Right lobe of liver (tissue), 6 donors: ENCODE results near the gene SSTR5. TPM values are rescaled to one million over a fixed set of nuclear protein-coding genes. Genes with fewer than 3 reads are reported as not detected.
"Not testable (repeated sequence)": the region's sequence is repeated elsewhere in the genome, so short reads cannot be mapped to it uniquely, and the experiment has no call there.

Experiments used
- ATAC-seq, 4 donors: fragments of 200-7000 bp; cut with Tn5 transposase; one replicate each; pipeline ENCODE4 v1.9.1; 2020; ENCODE audit warnings: mild to moderate bottlenecking in 4 of 4, moderate library complexity in 4 of 4
- DNase-seq, 3 donors: peaks; one replicate each; pipeline ENCODE4 v3.0.0-alpha.2; 2020
- H3K27ac ChIP-seq, 3 donors: fragments of 200-600 bp; one replicate each; pipeline ENCODE4 v1.8.0; 2022
- H3K27me3 ChIP-seq, 2 donors: fragments of 200-600 bp; one replicate each; pipeline ENCODE4 v1.8.0; 2022
- H3K36me3 ChIP-seq, 4 donors: fragments of 200-600 bp; sonication (generic) in 1 of 4; one replicate each; pipeline versions ENCODE4 v1.5.1 to v1.8.0; 2017 to 2022; ENCODE audit warnings: control low read depth in 1 of 4
- H3K4me1 ChIP-seq, 4 donors: fragments of 200-600 bp; sonication (generic) in 1 of 4; one replicate each; pipeline versions ENCODE4 v1.5.1 to v1.8.0; 2017 to 2022; ENCODE audit warnings: control low read depth in 1 of 4
- H3K4me3 ChIP-seq, 3 donors: fragments of 200-600 bp; one replicate each; pipeline ENCODE4 v1.8.0; 2022
- H3K9me3 ChIP-seq, 4 donors: fragments of 200-600 bp; sonication (generic) in 1 of 4; one replicate each; pipeline versions ENCODE4 v1.5.1 to v1.8.0; 2017 to 2022; ENCODE audit warnings: control low read depth in 1 of 4
- POLR2A ChIP-seq: fragments of 450-650 bp; IDR thresholded peaks from one replicate; pipeline ENCODE4 v1.6.1; 2017; ENCODE audit warnings: antibody characterized with exemption, mild to moderate bottlenecking
- WGBS: methylation state at CpG from one replicate; pipeline ENCODE4 v1.1.6; 2018; ENCODE audit warnings: low coverage, low lambda C conversion rate; ENCODE audit not compliant: insufficient coverage; ENCODE audit errors: missing lambda C conversion rate; 5-methylcytosine and 5-hydroxymethylcytosine counted together
- intact Hi-C, 2 donors: fragments of 100-400 bp; cut with DNase I; formaldehyde crosslinking; loops; one replicate each; pipeline versions ENCODE4 v1.11.2 to v1.14.1; 2022
- long read RNA-seq: library from polyadenylated mRNA; unstranded; transcript quantifications from one replicate; pipeline ENCODE4 v2.0.0, GENCODE V29; 2019
- total RNA-seq, 6 experiments: library from RNA; depleted of rRNA in 2 of 6; stranded (reverse); fragments of >200 nt in 2 of 6; fragmentation: NEBNext Ultra II Directional in 3 of 6; extraction: Animal tissue kit (Norgen Biotek cat#: 25700) in 3 of 6; gene quantifications; one replicate each; pipeline versions ENCODE4 v1.1.0 to v1.2.4, GENCODE V29; 2016 to 2023
- TF ChIP-seq, protein P1 (sequence below), 4 donors: fragments of 200-600 bp in 3 of 4; fragments of 450-650 bp in 1 of 4; IDR thresholded peaks; one replicate each; pipeline versions ENCODE4 v1.5.1 to v1.8.0; 2016 to 2022; ENCODE audit warnings: antibody characterized with exemption in 4 of 4, mild to moderate bottlenecking in 2 of 4
- donor health status: DM: no; HTN: yes; CAD: no.
- donor health status: DM: no; HTN: no; CAD: no.
- donor health status: DM: no; HTN: no; CAD: no.
- donor health status: DM: no; HTN: yes; CAD: no.
- donor health status: DM: no; HTN: yes; CAD: no.

Gene SSTR5
- not detected for total RNA-seq
- long read RNA-seq, result 0 reads

DNA sequence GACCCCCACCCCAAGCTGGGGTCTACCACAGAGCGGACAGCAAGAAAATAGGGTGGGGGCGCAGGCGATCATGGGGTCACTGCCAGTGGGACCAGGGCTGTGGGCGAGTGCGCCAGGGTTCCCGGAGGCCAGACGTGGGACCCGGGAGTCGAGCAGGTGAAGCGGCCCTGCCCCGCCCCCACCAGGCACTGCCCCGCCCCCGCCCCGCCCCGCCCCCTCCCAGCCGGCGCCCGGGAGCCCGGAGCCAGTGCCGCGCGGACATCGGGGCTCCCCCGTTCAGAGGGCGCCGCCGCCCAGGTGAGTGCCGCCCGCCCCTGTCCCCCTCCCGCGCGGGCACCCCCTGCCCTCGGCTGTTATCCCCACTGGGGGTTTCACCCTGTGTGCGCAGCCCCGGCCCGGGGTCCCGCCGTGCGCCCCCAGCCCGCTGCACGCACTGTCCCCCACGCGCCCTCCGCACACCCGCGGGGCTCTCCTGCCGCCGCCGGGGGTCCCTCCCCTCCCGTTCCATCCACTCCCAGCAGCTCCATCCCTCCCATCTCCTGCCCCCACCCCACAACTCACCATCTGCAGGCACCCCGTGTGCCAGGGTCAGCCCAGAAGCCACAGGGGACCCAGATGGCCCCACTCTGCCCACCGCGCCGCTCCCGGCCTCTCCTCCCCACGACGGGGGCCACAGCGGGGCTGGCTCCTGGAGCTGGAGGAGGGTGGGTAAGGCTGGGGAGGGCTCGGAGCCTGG is at the start of gene SSTR5:
Gene SSTR5 (plus strand): TSS at position 222 of the 736 bp plus-strand sequence. CDS start 6,122 bp downstream, outside the sequence.
- ATAC-seq, result no peak

DNA sequence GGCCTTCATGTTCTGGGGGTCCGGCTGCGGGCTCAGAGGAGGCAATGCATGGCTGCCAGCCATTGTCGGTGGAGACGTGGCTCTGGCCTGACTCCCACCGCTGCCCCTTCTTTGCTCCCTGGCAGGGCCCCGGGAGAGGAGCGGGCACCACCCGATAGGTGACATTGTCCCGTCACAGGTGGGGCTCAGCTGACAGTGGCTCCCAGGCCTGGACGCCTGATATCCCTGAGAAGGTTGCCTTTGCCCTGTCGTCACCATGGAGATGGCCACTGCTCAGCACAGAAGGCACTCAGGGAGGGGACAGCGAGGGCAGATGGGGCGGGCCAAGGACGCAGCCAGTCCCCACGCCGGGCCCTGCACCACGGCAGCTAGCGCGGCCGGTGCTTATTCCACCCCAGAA is 48.4 kb upstream of the SSTR5 start:
- Histone ChIP-seq H3K4me3 (no peak overlapping the region), H3K4me1 (no peaks in the 10 kb centered on the region), H3K27ac (no peak overlapping the region), H3K27me3 (no peaks in the 10 kb centered on the region), H3K36me3 (no peaks in the 10 kb centered on the region), H3K9me3 (no peaks in the 10 kb centered on the region)
- ATAC-seq (no peak), DNase-seq (no peak)
- WGBS, result 71% methylated on average over 6 of the region's 20 CpGs
- intact Hi-C loops, result no loop called here
- no peak for TF ChIP-seq POLR2A
- TF ChIP-seq, protein P1, sequence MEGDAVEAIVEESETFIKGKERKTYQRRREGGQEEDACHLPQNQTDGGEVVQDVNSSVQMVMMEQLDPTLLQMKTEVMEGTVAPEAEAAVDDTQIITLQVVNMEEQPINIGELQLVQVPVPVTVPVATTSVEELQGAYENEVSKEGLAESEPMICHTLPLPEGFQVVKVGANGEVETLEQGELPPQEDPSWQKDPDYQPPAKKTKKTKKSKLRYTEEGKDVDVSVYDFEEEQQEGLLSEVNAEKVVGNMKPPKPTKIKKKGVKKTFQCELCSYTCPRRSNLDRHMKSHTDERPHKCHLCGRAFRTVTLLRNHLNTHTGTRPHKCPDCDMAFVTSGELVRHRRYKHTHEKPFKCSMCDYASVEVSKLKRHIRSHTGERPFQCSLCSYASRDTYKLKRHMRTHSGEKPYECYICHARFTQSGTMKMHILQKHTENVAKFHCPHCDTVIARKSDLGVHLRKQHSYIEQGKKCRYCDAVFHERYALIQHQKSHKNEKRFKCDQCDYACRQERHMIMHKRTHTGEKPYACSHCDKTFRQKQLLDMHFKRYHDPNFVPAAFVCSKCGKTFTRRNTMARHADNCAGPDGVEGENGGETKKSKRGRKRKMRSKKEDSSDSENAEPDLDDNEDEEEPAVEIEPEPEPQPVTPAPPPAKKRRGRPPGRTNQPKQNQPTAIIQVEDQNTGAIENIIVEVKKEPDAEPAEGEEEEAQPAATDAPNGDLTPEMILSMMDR (IDR thresholded peaks at IDR 0.05), result no peak

More for the DNA sequence above, at the start of gene SSTR5:
- intact Hi-C loops, result no loop called here
- WGBS, result 15% methylated on average over 4 of the region's 59 CpGs
- H3K27ac ChIP-seq, result no peak within 1 kb of the TSS
- peaks cover 0 to 41% of the 10 kb centered on the region in 2 donors for H3K27me3 ChIP-seq
- TF ChIP-seq, protein P1 (IDR thresholded peaks at IDR 0.05), result no peak
- TF ChIP-seq POLR2A, result no peak
- no peaks in the 10 kb centered on the region for H3K36me3 ChIP-seq
- no peaks in the 10 kb centered on the region for H3K4me1 ChIP-seq
- no peaks in the 10 kb centered on the region for H3K9me3 ChIP-seq
- no peak for DNase-seq
- H3K4me3 ChIP-seq, result no peak within 1 kb of the TSS

DNA sequence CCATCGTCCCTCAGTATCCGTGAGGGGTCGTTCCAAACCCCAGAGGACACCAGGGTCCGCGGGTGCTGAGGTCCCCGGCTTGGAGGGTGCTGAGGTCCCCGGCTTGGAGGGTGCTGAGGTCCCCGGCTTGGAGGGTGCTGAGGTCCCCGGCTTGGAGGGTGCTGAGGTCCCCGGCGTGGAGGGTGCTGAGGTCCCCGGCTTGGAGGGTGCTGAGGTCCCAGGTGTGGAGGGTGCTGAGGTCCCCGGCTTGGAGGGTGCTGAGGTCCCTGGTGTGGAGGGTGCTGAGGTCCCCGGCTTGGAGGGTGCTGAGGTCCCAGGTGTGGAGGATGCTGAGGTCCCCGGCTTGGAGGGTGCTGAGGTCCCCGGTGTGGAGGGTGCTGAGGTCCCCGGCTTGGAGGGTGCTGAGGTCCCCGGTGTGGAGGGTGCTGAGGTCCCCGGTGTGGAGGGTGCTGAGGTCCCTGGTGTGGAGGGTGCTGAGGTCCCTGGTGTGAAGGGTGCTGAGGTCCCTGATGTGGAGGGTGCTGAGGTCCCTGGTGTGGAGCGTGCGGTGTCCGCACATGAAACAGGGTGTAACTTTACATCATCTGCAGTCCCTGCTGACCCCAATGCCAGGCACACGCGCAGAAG is 47.3 kb upstream of the SSTR5 start:
- intact Hi-C loops, H3K36me3 ChIP-seq, H3K4me3 ChIP-seq, H3K4me1 ChIP-seq, ATAC-seq, H3K27ac ChIP-seq, H3K9me3 ChIP-seq, H3K27me3 ChIP-seq: not testable (repeated sequence)
- DNase-seq, result peak in 1 of 3 donors; percentile 58
- WGBS, result 51% methylated on average over 19 of the region's 24 CpGs

GRCh38 chr16:1026057-1026783 is 46.3 kb upstream of the SSTR5 start:
- H3K4me1 ChIP-seq, result no peaks in the 10 kb centered on the region
- H3K27ac ChIP-seq, result no peak overlapping the region
- no peaks in the 10 kb centered on the region for H3K9me3 ChIP-seq
- no peak for DNase-seq
- WGBS, result 72% methylated on average over 20 of the region's 35 CpGs
- intact Hi-C loops, result no loop called here
- H3K27me3 ChIP-seq, result no peaks in the 10 kb centered on the region
- H3K36me3 ChIP-seq, result no peaks in the 10 kb centered on the region
- TF ChIP-seq, protein P1 (IDR thresholded peaks at IDR 0.05), result no peak
- no peak for TF ChIP-seq POLR2A
- no peak for ATAC-seq
- H3K4me3 ChIP-seq, result no peak overlapping the region
